Mesendoderm (in vitro differentiated cells): ENCODE data around the gene MAGI2.

Experiments
- DNase-seq: peaks from one replicate; pipeline ENCODE4 v3.0.0; 2013
- H2AK5ac ChIP-seq: 2 replicates; pipeline ENCODE4 v1.6.1; 2013; ENCODE audit warnings: low read length, inconsistent platforms
- H2BK120ac ChIP-seq: 2 replicates; pipeline ENCODE4 v1.6.1; 2013; ENCODE audit warnings: low read depth, mild to moderate bottlenecking, low read length, moderate library complexity, mixed read lengths
- H2BK15ac ChIP-seq: replicated peaks from 2 replicates; pipeline ENCODE4 v1.6.1; 2013; ENCODE audit warnings: low read depth, mild to moderate bottlenecking, moderate library complexity
- H2BK5ac ChIP-seq: 2 replicates; pipeline ENCODE4 v1.6.1; 2013; ENCODE audit warnings: low read length, inconsistent platforms
- H3K18ac ChIP-seq: 2 replicates; pipeline ENCODE4 v1.6.1; 2013; ENCODE audit warnings: mild to moderate bottlenecking, low read length, mixed read lengths
- H3K23ac ChIP-seq: one replicate; pipeline ENCODE4 v1.6.1; 2013; ENCODE audit warnings: low read length
- H3K27ac ChIP-seq: 2 replicates; pipeline ENCODE4 v1.5.1; 2013; ENCODE audit warnings: low read depth, mild to moderate bottlenecking, inconsistent platforms, low read length, moderate library complexity
- H3K27me3 ChIP-seq: 2 replicates; pipeline ENCODE4 v1.6.1; 2013; ENCODE audit warnings: low read length, control low read depth, mild to moderate bottlenecking, inconsistent platforms; ENCODE audit not compliant: insufficient read depth, poor library complexity
- H3K36me3 ChIP-seq: 2 replicates; pipeline ENCODE4 v1.6.1; 2013; ENCODE audit warnings: low read length, inconsistent platforms; ENCODE audit not compliant: control insufficient read depth, insufficient read depth
- H3K4ac ChIP-seq: one replicate; pipeline ENCODE4 v1.6.1; 2013; ENCODE audit warnings: low read depth, mild to moderate bottlenecking, low read length, moderate library complexity
- H3K4me1 ChIP-seq: 2 replicates; pipeline ENCODE4 v1.6.1; 2013; ENCODE audit warnings: low read depth, low read length, inconsistent platforms; ENCODE audit not compliant: control insufficient read depth
- H3K4me2 ChIP-seq: 2 replicates; pipeline ENCODE4 v1.6.1; 2013; ENCODE audit warnings: low read length
- H3K4me3 ChIP-seq: 2 replicates; pipeline ENCODE4 v1.5.1; 2013; ENCODE audit warnings: mild to moderate bottlenecking, low read length
- H3K56ac ChIP-seq: one replicate; pipeline ENCODE4 v1.6.1; 2013; ENCODE audit warnings: low read length
- H3K79me1 ChIP-seq: 2 replicates; pipeline ENCODE4 v1.6.1; 2013; ENCODE audit warnings: low read length, inconsistent platforms
- H3K79me2 ChIP-seq: 2 replicates; pipeline ENCODE4 v1.6.1; 2013; ENCODE audit warnings: mild to moderate bottlenecking, low read length; ENCODE audit not compliant: control insufficient read depth, insufficient read depth
- H3K9ac ChIP-seq: 2 replicates; pipeline ENCODE4 v1.6.1; 2013; ENCODE audit warnings: low read length, inconsistent platforms
- H4K5ac ChIP-seq: one replicate; pipeline ENCODE4 v1.6.1; 2013; ENCODE audit warnings: low read length
- H4K8ac ChIP-seq: one replicate; pipeline ENCODE4 v1.6.1; 2013; ENCODE audit warnings: low read depth, mild to moderate bottlenecking, control low read depth, low read length, moderate library complexity
- WGBS: extraction: QIAGEN DNeasy Blood & Tissue Kit; methylation state at CpG from one replicate; pipeline ENCODE4 v1.1.7; 2013; ENCODE audit warnings: low lambda C conversion rate, missing lambda C conversion rate; ENCODE audit not compliant: insufficient coverage; ENCODE audit errors: extremely low coverage; 5-methylcytosine and 5-hydroxymethylcytosine counted together

Gene MAGI2

DNA sequence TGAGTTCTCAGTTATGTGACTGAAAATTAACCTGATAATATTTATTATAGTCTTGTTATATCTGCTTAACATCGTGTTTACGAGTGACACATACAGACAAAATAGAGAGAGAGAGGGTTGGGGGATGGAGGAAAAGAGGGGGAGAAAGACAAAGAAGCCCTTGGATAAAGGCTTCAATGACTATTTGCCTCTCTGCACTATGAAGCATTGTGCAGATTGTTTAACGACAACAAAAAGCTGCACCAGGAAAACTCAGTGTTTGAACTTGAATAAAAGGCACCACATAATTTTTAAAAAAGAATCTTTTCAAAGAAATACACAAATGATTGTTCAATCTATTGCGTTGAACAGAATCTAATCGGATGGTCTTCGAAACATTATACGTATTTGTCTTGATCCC lies 27.8 kb downstream of the MAGI2 start:
- Histone ChIP-seq H3K4me2 (no peak overlapping the region), H3K18ac (no peak overlapping the region)
- WGBS = no CpG with 5 or more reads among the region's 7 CpGs

GRCh38 chr7:79421751-79422150 lies 31.7 kb downstream of the MAGI2 start:
- no peaks in the 10 kb centered on the region for H3K79me1 ChIP-seq
- no CpG with 5 or more reads among the region's 3 CpGs for WGBS
- H2BK120ac ChIP-seq = no peak overlapping the region
- H4K5ac ChIP-seq = no peak overlapping the region
- no peak overlapping the region for H3K23ac ChIP-seq
- no peaks in the 10 kb centered on the region for H3K27me3 ChIP-seq
- no peak overlapping the region for H2BK15ac ChIP-seq
- H3K56ac ChIP-seq = no peak overlapping the region
- no peak overlapping the region for H4K8ac ChIP-seq
- H3K4me3 ChIP-seq = no peak overlapping the region
- no peak overlapping the region for H3K27ac ChIP-seq
- H3K4ac ChIP-seq = no peak overlapping the region
- no peaks in the 10 kb centered on the region for H3K79me2 ChIP-seq
- H2AK5ac ChIP-seq = no peak overlapping the region
- H2BK5ac ChIP-seq = no peak overlapping the region
- no peaks in the 10 kb centered on the region for H3K36me3 ChIP-seq
- no peak overlapping the region for H3K4me2 ChIP-seq
- no peak overlapping the region for H3K9ac ChIP-seq
- DNase-seq = no peak
- H3K18ac ChIP-seq = no peak overlapping the region
- no peaks in the 10 kb centered on the region for H3K4me1 ChIP-seq

More for the DNA sequence above, 27.8 kb downstream of the MAGI2 start:
- Histone ChIP-seq H3K27me3 (no peaks in the 10 kb centered on the region), H2AK5ac (no peak overlapping the region), H3K9ac (no peak overlapping the region), H3K56ac (no peak overlapping the region), H3K79me2 (no peaks in the 10 kb centered on the region), H3K4me1 (no peaks in the 10 kb centered on the region), H2BK15ac (no peak overlapping the region), H2BK5ac (no peak overlapping the region), H4K5ac (no peak overlapping the region), H3K4ac (no peak overlapping the region), H3K4me3 (no peak overlapping the region), H3K23ac (no peak overlapping the region), H4K8ac (no peak overlapping the region), H3K27ac (no peak overlapping the region), H2BK120ac (no peak overlapping the region), H3K36me3 (no peaks in the 10 kb centered on the region), H3K79me1 (no peaks in the 10 kb centered on the region)
- no peak for DNase-seq

DNA sequence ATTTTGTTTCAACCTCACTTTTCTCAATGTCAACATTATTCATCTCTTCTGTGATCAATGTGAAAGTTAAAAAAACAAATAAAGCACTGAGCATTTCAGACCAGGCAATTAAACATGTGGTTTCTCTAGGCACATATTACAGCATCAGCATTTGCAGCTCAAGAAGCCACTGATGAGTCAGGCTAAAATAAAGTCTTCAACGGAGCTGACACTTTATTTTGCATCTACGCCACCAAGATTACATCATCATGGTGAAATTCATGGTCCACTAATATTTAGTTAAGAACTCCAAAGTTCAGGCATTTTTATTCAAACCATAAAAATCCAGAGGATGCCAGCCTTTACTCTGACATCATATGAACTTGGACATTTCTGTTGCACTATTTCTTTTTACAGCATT lies 33.0 kb downstream of the MAGI2 start:
- no peaks in the 10 kb centered on the region for H3K79me2 ChIP-seq
- H3K4ac ChIP-seq = no peak overlapping the region
- no peak overlapping the region for H2AK5ac ChIP-seq
- no peaks in the 10 kb centered on the region for H3K4me1 ChIP-seq
- no peak overlapping the region for H3K18ac ChIP-seq
- H3K36me3 ChIP-seq = no peaks in the 10 kb centered on the region
- no peak overlapping the region for H3K23ac ChIP-seq
- H3K56ac ChIP-seq = no peak overlapping the region
- H2BK15ac ChIP-seq = no peak overlapping the region
- no peak overlapping the region for H3K4me2 ChIP-seq
- no peak overlapping the region for H3K27ac ChIP-seq
- no peak overlapping the region for H3K4me3 ChIP-seq
- no peak for DNase-seq
- no peak overlapping the region for H2BK120ac ChIP-seq
- H3K27me3 ChIP-seq = no peaks in the 10 kb centered on the region
- WGBS = no CpG with 5 or more reads among the region's 2 CpGs
- H3K9ac ChIP-seq = no peak overlapping the region
- H2BK5ac ChIP-seq = no peak overlapping the region
- no peak overlapping the region for H4K8ac ChIP-seq
- H3K79me1 ChIP-seq = no peaks in the 10 kb centered on the region
- H4K5ac ChIP-seq = no peak overlapping the region

- Histone ChIP-seq H3K23ac (no peak overlapping the region), H3K36me3 (no peaks in the 10 kb centered on the region)
Measured at GRCh38 chr7:79414910-79415309, 38.6 kb downstream of the MAGI2 start.

DNA sequence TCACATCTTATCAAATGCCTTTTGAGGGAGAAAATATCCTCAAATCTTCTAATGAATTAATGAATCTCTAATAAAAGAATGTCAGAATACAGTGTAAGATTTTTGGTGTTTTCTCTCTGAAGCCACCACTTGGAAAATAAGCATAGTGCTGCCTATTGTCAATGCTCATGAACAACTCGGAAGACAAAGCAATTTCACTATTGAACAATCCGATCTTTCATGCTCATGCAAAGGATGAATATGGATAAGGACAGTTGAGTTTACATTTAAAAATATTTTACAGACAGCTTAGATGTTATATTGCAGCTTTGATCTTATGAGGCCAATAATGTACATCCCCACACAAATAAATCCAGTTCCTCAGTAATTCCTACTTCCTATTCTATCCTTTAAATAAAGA lies 40.6 kb downstream of the MAGI2 start:
- H2BK15ac ChIP-seq = no peak overlapping the region
- no peak for DNase-seq
- H3K27ac ChIP-seq = no peak overlapping the region

More at GRCh38 chr7:79414910-79415309, 38.6 kb downstream of the MAGI2 start:
- H2BK15ac ChIP-seq = no peak overlapping the region
- H2BK120ac ChIP-seq = no peak overlapping the region
- H3K18ac ChIP-seq = no peak overlapping the region
- H3K79me1 ChIP-seq = no peaks in the 10 kb centered on the region
- H4K8ac ChIP-seq = no peak overlapping the region
- DNase-seq = no peak
- H3K4me1 ChIP-seq = no peaks in the 10 kb centered on the region
- no peak overlapping the region for H3K9ac ChIP-seq
- H4K5ac ChIP-seq = no peak overlapping the region
- no peak overlapping the region for H3K4me2 ChIP-seq
- H2BK5ac ChIP-seq = no peak overlapping the region
- no peak overlapping the region for H3K27ac ChIP-seq
- H3K4me3 ChIP-seq = no peak overlapping the region
- no peak overlapping the region for H3K4ac ChIP-seq
- H3K56ac ChIP-seq = no peak overlapping the region
- H2AK5ac ChIP-seq = no peak overlapping the region
- no peaks in the 10 kb centered on the region for H3K79me2 ChIP-seq
- no peaks in the 10 kb centered on the region for H3K27me3 ChIP-seq

DNA sequence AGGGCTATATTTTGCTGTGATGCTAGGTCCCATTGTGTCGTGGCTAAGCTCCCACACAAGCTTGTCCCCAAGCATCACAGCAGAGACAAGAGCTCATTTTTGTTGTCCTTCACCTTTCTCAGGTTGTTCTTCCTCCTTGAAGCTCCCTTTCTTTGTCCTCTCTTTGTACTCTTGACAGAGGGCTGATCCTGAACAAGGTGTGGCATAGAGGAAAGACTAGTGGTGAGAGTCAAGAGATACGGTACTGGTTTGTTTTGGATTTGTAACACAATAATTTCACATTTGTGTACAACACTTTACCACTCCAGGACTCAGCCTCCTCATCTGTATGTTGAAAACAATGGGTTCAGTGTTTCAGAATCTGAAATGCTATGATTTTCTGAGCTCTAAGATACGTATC lies 41.0 kb downstream of the MAGI2 start:
- Histone ChIP-seq H3K4ac (no peak overlapping the region), H2BK5ac (no peak overlapping the region), H3K36me3 (no peaks in the 10 kb centered on the region), H2BK15ac (no peak overlapping the region), H3K4me1 (no peaks in the 10 kb centered on the region), H3K56ac (no peak overlapping the region), H3K9ac (no peak overlapping the region), H3K27me3 (no peaks in the 10 kb centered on the region), H4K5ac (no peak overlapping the region), H4K8ac (no peak overlapping the region), H2AK5ac (no peak overlapping the region), H3K4me2 (no peak overlapping the region), H3K4me3 (no peak overlapping the region), H3K79me1 (no peaks in the 10 kb centered on the region), H3K18ac (no peak overlapping the region), H3K27ac (no peak overlapping the region), H3K23ac (no peak overlapping the region), H2BK120ac (no peak overlapping the region), H3K79me2 (no peaks in the 10 kb centered on the region)
- WGBS = no CpG with 5 or more reads among the region's 3 CpGs
- no peak for DNase-seq

More for the DNA sequence above, 40.6 kb downstream of the MAGI2 start:
- Histone ChIP-seq H3K9ac (no peak overlapping the region), H3K27me3 (no peaks in the 10 kb centered on the region), H3K18ac (no peak overlapping the region), H3K4me3 (no peak overlapping the region), H2AK5ac (no peak overlapping the region), H4K8ac (no peak overlapping the region), H3K4ac (no peak overlapping the region), H3K4me2 (no peak overlapping the region), H2BK5ac (no peak overlapping the region), H3K23ac (no peak overlapping the region), H2BK120ac (no peak overlapping the region), H3K79me2 (no peaks in the 10 kb centered on the region), H3K36me3 (no peaks in the 10 kb centered on the region), H4K5ac (no peak overlapping the region), H3K4me1 (no peaks in the 10 kb centered on the region), H3K56ac (no peak overlapping the region), H3K79me1 (no peaks in the 10 kb centered on the region)
- no CpG with 5 or more reads among the region's 2 CpGs for WGBS
